ENCODE results near the gene SLC5A9.

Gene SLC5A9

GRCh38 chr1:48216313-48216712, 6.2 kb upstream of the SLC5A9 start:
- no peak for DNase-seq (ENCODE audit: low spot score)
- H3K9me3 ChIP-seq (ENCODE audit: severe bottlenecking): no peaks in the 10 kb centered on the region
- ATAC-seq (ENCODE audit: low read depth): no peak
- TF ChIP-seq CTCF (IDR thresholded peaks at IDR 0.05; ENCODE audit: poor library complexity, severe bottlenecking): no peak
- H3K36me3 ChIP-seq (ENCODE audit: low read depth): no peaks in the 10 kb centered on the region
- H3K27ac ChIP-seq (ENCODE audit: poor library complexity, severe bottlenecking): no peak overlapping the region
- peaks cover 5% of the 10 kb centered on the region for H3K27me3 ChIP-seq (ENCODE audit: insufficient read depth, poor library complexity, severe bottlenecking)
- no peaks in the 10 kb centered on the region for H3K4me1 ChIP-seq (ENCODE audit: insufficient read depth, poor library complexity, severe bottlenecking)
- H3K4me3 ChIP-seq (ENCODE audit: severe bottlenecking): no peak overlapping the region

GRCh38 chr1:48216941-48217340, 5.6 kb upstream of the SLC5A9 start:
- H3K36me3 ChIP-seq (ENCODE audit: low read depth): no peaks in the 10 kb centered on the region
- ATAC-seq (ENCODE audit: low read depth): no peak
- H3K4me1 ChIP-seq (ENCODE audit: insufficient read depth, poor library complexity, severe bottlenecking): no peaks in the 10 kb centered on the region
- DNase-seq (ENCODE audit: low spot score): no peak
- no peak overlapping the region for H3K4me3 ChIP-seq (ENCODE audit: severe bottlenecking)
- peaks cover 5% of the 10 kb centered on the region for H3K27me3 ChIP-seq (ENCODE audit: insufficient read depth, poor library complexity, severe bottlenecking)
- H3K27ac ChIP-seq (ENCODE audit: poor library complexity, severe bottlenecking): no peak overlapping the region
- no peaks in the 10 kb centered on the region for H3K9me3 ChIP-seq (ENCODE audit: severe bottlenecking)
- no peak for TF ChIP-seq CTCF (IDR thresholded peaks at IDR 0.05; ENCODE audit: poor library complexity, severe bottlenecking)

GRCh38 chr1:48217856-48218255, 4.7 kb upstream of the SLC5A9 start:
- H3K27me3 ChIP-seq (ENCODE audit: insufficient read depth, poor library complexity, severe bottlenecking): peaks cover 5% of the 10 kb centered on the region
- ATAC-seq (ENCODE audit: low read depth): no peak
- TF ChIP-seq CTCF (IDR thresholded peaks at IDR 0.05; ENCODE audit: poor library complexity, severe bottlenecking): no peak
- DNase-seq (ENCODE audit: low spot score): no peak
- no peak overlapping the region for H3K4me3 ChIP-seq (ENCODE audit: severe bottlenecking)
- H3K27ac ChIP-seq (ENCODE audit: poor library complexity, severe bottlenecking): no peak overlapping the region
- H3K36me3 ChIP-seq (ENCODE audit: low read depth): no peaks in the 10 kb centered on the region
- H3K4me1 ChIP-seq (ENCODE audit: insufficient read depth, poor library complexity, severe bottlenecking): no peaks in the 10 kb centered on the region
- H3K9me3 ChIP-seq (ENCODE audit: severe bottlenecking): no peaks in the 10 kb centered on the region

- Histone ChIP-seq H3K27ac (ENCODE audit: poor library complexity, severe bottlenecking) (no peak overlapping the region), H3K36me3 (ENCODE audit: low read depth) (no peaks in the 10 kb centered on the region), H3K9me3 (ENCODE audit: severe bottlenecking) (no peaks in the 10 kb centered on the region), H3K4me1 (ENCODE audit: insufficient read depth, poor library complexity, severe bottlenecking) (no peaks in the 10 kb centered on the region), H3K27me3 (ENCODE audit: insufficient read depth, poor library complexity, severe bottlenecking) (no peaks in the 10 kb centered on the region), H3K4me3 (ENCODE audit: severe bottlenecking) (no peak overlapping the region)
- no peak for ATAC-seq (ENCODE audit: low read depth)
- no peak for DNase-seq (ENCODE audit: low spot score)
- TF ChIP-seq CTCF (IDR thresholded peaks at IDR 0.05; ENCODE audit: poor library complexity, severe bottlenecking): no peak
These were observed 2.7 kb upstream of the SLC5A9 start for GRCh38 chr1:48219803-48220202.

- DNase-seq (ENCODE audit: low spot score) (no peak), ATAC-seq (ENCODE audit: low read depth) (no peak)
- TF ChIP-seq CTCF (IDR thresholded peaks at IDR 0.05; ENCODE audit: poor library complexity, severe bottlenecking): no peak
- Histone ChIP-seq H3K9me3 (ENCODE audit: severe bottlenecking) (no peaks in the 10 kb centered on the region), H3K4me3 (ENCODE audit: severe bottlenecking) (no peak overlapping the region), H3K36me3 (ENCODE audit: low read depth) (no peaks in the 10 kb centered on the region), H3K27me3 (ENCODE audit: insufficient read depth, poor library complexity, severe bottlenecking) (no peaks in the 10 kb centered on the region), H3K27ac (ENCODE audit: poor library complexity, severe bottlenecking) (no peak overlapping the region), H3K4me1 (ENCODE audit: insufficient read depth, poor library complexity, severe bottlenecking) (no peaks in the 10 kb centered on the region)
These were observed 1.4 kb upstream of the SLC5A9 start for GRCh38 chr1:48221122-48221521.
